MM.1S (cell line): ENCODE results near the gene HSD17B14.

ENCODE experiments used
- EZH2 ChIP-seq: fragments of 300-600 bp; sonication (generic); optimal IDR thresholded peaks from 2 replicates; pipeline ENCODE3; 2017; ENCODE audit warnings: low read depth, mild to moderate bottlenecking, antibody characterized with exemption, low read length, mixed read lengths
- TF ChIP-seq, protein P1 (sequence below): fragments of 300-600 bp; sonication (generic); IDR thresholded peaks from 2 replicates; pipeline ENCODE4 v1.5.1; 2016; ENCODE audit warnings: antibody characterized with exemption, low read length, mixed read lengths

GRCh38 chr19:48868114-48868886, 32.0 kb upstream of the HSD17B14 start, which contains the start of gene PLEKHA4:
- no peak for TF ChIP-seq EZH2
- TF ChIP-seq, protein P1, sequence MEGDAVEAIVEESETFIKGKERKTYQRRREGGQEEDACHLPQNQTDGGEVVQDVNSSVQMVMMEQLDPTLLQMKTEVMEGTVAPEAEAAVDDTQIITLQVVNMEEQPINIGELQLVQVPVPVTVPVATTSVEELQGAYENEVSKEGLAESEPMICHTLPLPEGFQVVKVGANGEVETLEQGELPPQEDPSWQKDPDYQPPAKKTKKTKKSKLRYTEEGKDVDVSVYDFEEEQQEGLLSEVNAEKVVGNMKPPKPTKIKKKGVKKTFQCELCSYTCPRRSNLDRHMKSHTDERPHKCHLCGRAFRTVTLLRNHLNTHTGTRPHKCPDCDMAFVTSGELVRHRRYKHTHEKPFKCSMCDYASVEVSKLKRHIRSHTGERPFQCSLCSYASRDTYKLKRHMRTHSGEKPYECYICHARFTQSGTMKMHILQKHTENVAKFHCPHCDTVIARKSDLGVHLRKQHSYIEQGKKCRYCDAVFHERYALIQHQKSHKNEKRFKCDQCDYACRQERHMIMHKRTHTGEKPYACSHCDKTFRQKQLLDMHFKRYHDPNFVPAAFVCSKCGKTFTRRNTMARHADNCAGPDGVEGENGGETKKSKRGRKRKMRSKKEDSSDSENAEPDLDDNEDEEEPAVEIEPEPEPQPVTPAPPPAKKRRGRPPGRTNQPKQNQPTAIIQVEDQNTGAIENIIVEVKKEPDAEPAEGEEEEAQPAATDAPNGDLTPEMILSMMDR: no peak
